NCI-H82 treated with DMSO at 0.1 percent for 48 hours (cell line): Measurements from ENCODE around the gene FAM171A1.

Source experiments
- DNase-seq: peaks from one replicate; lab custom pipeline; 2025; ENCODE audit not compliant: unreplicated experiment; lab: John Stamatoyannopoulos, UW

The FAM171A1 gene

GRCh38 chr10:15374156-15374555 lies 3.1 kb upstream of the FAM171A1 start:
- no peak for DNase-seq

GRCh38 chr10:15373199-15373598 lies 2.1 kb upstream of the FAM171A1 start:
- DNase-seq, result no peak

GRCh38 chr10:15370212-15370855 lies 755 bp downstream of the FAM171A1 start:
- DNase-seq, result no peak

- DNase-seq, result no peak
These were observed 1.6 kb downstream of the FAM171A1 start for GRCh38 chr10:15369256-15370211.

- no peak for DNase-seq
These were observed 2.8 kb downstream of the FAM171A1 start for GRCh38 chr10:15368101-15368855.

GRCh38 chr10:15367296-15368085 lies 3.6 kb downstream of the FAM171A1 start:
- DNase-seq, result no peak

- no peak for DNase-seq
These were observed 5.4 kb downstream of the FAM171A1 start for GRCh38 chr10:15365692-15366091.

GRCh38 chr10:15364001-15364400 lies 7.1 kb downstream of the FAM171A1 start:
- DNase-seq, result no peak

- no peak for DNase-seq
These were observed 8.1 kb downstream of the FAM171A1 start for GRCh38 chr10:15363031-15363430.

- no peak for DNase-seq
These were observed 10.0 kb downstream of the FAM171A1 start for GRCh38 chr10:15361131-15361530.

GRCh38 chr10:15360566-15360965 lies 10.5 kb downstream of the FAM171A1 start:
- no peak for DNase-seq

GRCh38 chr10:15353471-15354017 lies 17.5 kb downstream of the FAM171A1 start:
- DNase-seq, result no peak

- no peak for DNase-seq
These were observed 18.3 kb downstream of the FAM171A1 start for GRCh38 chr10:15352836-15353235.

- no peak for DNase-seq
These were observed 18.9 kb downstream of the FAM171A1 start for GRCh38 chr10:15352201-15352600.

GRCh38 chr10:15351099-15351820 lies 19.8 kb downstream of the FAM171A1 start:
- DNase-seq, result no peak

GRCh38 chr10:15349112-15349511 lies 22.0 kb downstream of the FAM171A1 start:
- DNase-seq, result no peak

GRCh38 chr10:15348579-15348978 lies 22.5 kb downstream of the FAM171A1 start:
- DNase-seq, result no peak

- DNase-seq, result no peak
These were observed 23.9 kb downstream of the FAM171A1 start for GRCh38 chr10:15347150-15347549.

GRCh38 chr10:15346440-15347141 lies 24.5 kb downstream of the FAM171A1 start:
- no peak for DNase-seq
